Measurements from ENCODE around the gene ZMAT5. TPM values are rescaled to one million over a fixed set of nuclear protein-coding genes. Genes with fewer than 3 reads are reported as not detected.

Gene ZMAT5
- total and polyA plus RNA-seq, 10 of the 15 experiments (the other 5 are each of a cell fraction or from before 2014, with no cell fraction given) = 2.3 to 43.0 (median 21.9) TPM

- Histone ChIP-seq H3K27ac (ENCODE audit: control insufficient read depth, insufficient read depth) (no peak overlapping the region), H3K27me3 (replicated peaks in 1 of 2; ENCODE audit: control insufficient read depth in 2 of 2, insufficient read depth in 2 of 2, low read length in 1 of 2) (no peaks in the 10 kb centered on the region), H3K36me3 (ENCODE audit: control insufficient read depth in 2 of 2, insufficient read depth in 2 of 2, low read length in 1 of 2) (no peaks in the 10 kb centered on the region), H3K79me2 (ENCODE audit: control insufficient read depth, insufficient read depth, low read length) (no peaks in the 10 kb centered on the region), H3K4me2 (ENCODE audit: control insufficient read depth, insufficient read depth) (no peak overlapping the region), H4K20me1 (ENCODE audit: control insufficient read depth, insufficient read depth) (no peaks in the 10 kb centered on the region), H2AFZ (ENCODE audit: control insufficient read depth, low read depth, low read length) (no peak overlapping the region), H3K4me1 (ENCODE audit: control insufficient read depth, insufficient read depth, low read length) (0 out of 2 replicates have a peak, but pooled peaks cover 3% of the 10 kb centered on the region), H3K9ac (ENCODE audit: control insufficient read depth, insufficient read depth, low read length) (no peak overlapping the region), H3K4me3 (no peak overlapping the region), H3K9me3 (replicated peaks; ENCODE audit: control insufficient read depth, insufficient read depth, low read length) (no peaks in the 10 kb centered on the region)
- ATAC-seq (no peak), FAIRE-seq (no peak), DNase-seq (ENCODE audit: low read depth, low spot score) (no peak)
- SMC1A ChIA-PET (ENCODE audit: uncharacterized antibody, unreplicated experiment) = no interaction called here
- RAD21 ChIA-PET (ENCODE audit: unreplicated experiment) = no interaction called here
- CTCF ChIA-PET = no interaction called here
- POLR2A ChIA-PET = no interaction called here
- intact Hi-C loops (cut with micrococcal nuclease; ENCODE audit: unreplicated experiment) (no loop called here), in situ Hi-C loops (cut with MboI) (no loop called here)
- TF ChIP-seq NBN (IDR thresholded peaks at IDR 0.05) (no peak), RCOR1 (conservative IDR thresholded peaks at IDR 0.05; ENCODE audit: low read depth, low read length) (no peak), ATF7 (IDR thresholded peaks at IDR 0.05; ENCODE audit: low read depth) (no peak), ZNF217 (IDR thresholded peaks at IDR 0.05) (no peak), BRCA1 (IDR thresholded peaks at IDR 0.05; ENCODE audit: low read depth, low read length) (no peak), E4F1 (IDR thresholded peaks at IDR 0.05; ENCODE audit: borderline replicate concordance, partially characterized antibody) (no peak), RELA (IDR thresholded peaks at IDR 0.05; ENCODE audit: borderline replicate concordance, partially characterized antibody) (no peak), ZBTB4 (CRISPR knock-in tag; IDR thresholded peaks at IDR 0.05) (no peak), CREB1 (IDR thresholded peaks at IDR 0.05; ENCODE audit: low read depth) (no peak), CHD2 (IDR thresholded peaks at IDR 0.05; ENCODE audit: borderline replicate concordance, low read depth, low read length) (no peak), NR2F1 (conservative IDR thresholded peaks at IDR 0.05) (no peak), TCF3 (IDR thresholded peaks at IDR 0.05; ENCODE audit: borderline replicate concordance, insufficient read depth, low read depth, low read length) (no peak)
- 45% methylated on average over 7 of the region's 7 CpGs for WGBS (ENCODE audit: insufficient coverage, insufficient replicate concordance, low lambda C conversion rate, missing lambda C conversion rate)
- no TSS peak for BruUV-seq (replicated peaks)
Observed at GRCh38 chr22:29703569-29704195, 63.1 kb downstream of the ZMAT5 start.

Data from GM12878 (cell line).